B cell (primary cell): ENCODE measurements around the gene AFF1.

ENCODE experiments used
- CTCF ChIP-seq: fragments of 200-600 bp; IDR thresholded peaks from one replicate; pipeline ENCODE4 v1.8.0; 2022; ENCODE audit warnings: antibody characterized with exemption, mild to moderate bottlenecking
- EZH2 ChIP-seq: IDR thresholded peaks from 2 replicates; pipeline ENCODE4 v1.6.1; 2012; ENCODE audit warnings: borderline replicate concordance, low read depth, mild to moderate bottlenecking, moderate library complexity, low read length; ENCODE audit not compliant: insufficient read depth, poor library complexity, severe bottlenecking

- no peak for TF ChIP-seq CTCF
- TF ChIP-seq EZH2 = no peak
Measured at GRCh38 chr4:86993909-86994681, 59.3 kb downstream of the AFF1 start.
